GM12878 (cell line): ENCODE measurements around the gene SCN10A. TPM values are rescaled to one million over a fixed set of nuclear protein-coding genes. Genes with fewer than 3 reads are reported as not detected.

Experiments
- ATAC-seq: fragments of 200-7000 bp; cut with Tn5 transposase; 3 replicates; pipeline ENCODE4 v1.9.1; 2020; ENCODE audit warnings: mild to moderate bottlenecking, moderate library complexity
- BruUV-seq: library from RNA; stranded (reverse); fragments of 400-500 nt; replicated peaks from 2 replicates; lab custom pipeline; 2021; lab: Mats Ljungman, UMichigan
- CTCF ChIA-PET: fragments of 300-600 bp; sonication (Branson Sonifier 250); formaldehyde crosslinking; extraction: SDS; loops from one replicate; lab custom pipeline; 2021; ENCODE audit warnings: inconsistent platforms; lab: Yijun Ruan, JAX
- POLR2A ChIA-PET: fragments of 350-600 bp; formaldehyde crosslinking; extraction: SDS; loops from one replicate; lab custom pipeline; 2021; ENCODE audit warnings: inconsistent platforms; lab: Charles Lee
- RAD21 ChIA-PET: fragments of 300-600 bp; sonication (Branson Sonifier 250); formaldehyde crosslinking; loops from one replicate; lab custom pipeline; 2023; ENCODE audit warnings: antibody characterized with exemption; ENCODE audit not compliant: unreplicated experiment; lab: Charles Lee
- SMC1A ChIA-PET: fragments of 300-600 bp; sonication (Branson Sonifier 250); formaldehyde crosslinking; loops from one replicate; lab custom pipeline; 2023; ENCODE audit not compliant: unreplicated experiment, uncharacterized antibody; lab: Charles Lee
- DNase-seq: peaks from one replicate; pipeline ENCODE4 v3.0.0-alpha.2; 2011; ENCODE audit warnings: low read depth, low spot score
- FAIRE-seq: peaks from 3 replicates; lab custom pipeline; 2011; peaks lifted over from hg19 to GRCh38; lab: Jason Lieb, UNC
- H2AFZ ChIP-seq: 2 replicates; pipeline ENCODE4 v1.6.0; 2011; ENCODE audit warnings: low read depth, low read length, control low read depth; ENCODE audit not compliant: control insufficient read depth
- H3K27ac ChIP-seq: 2 replicates; pipeline ENCODE4 v1.5.1; 2011; ENCODE audit warnings: control low read depth; ENCODE audit not compliant: control insufficient read depth, insufficient read depth
- H3K27me3 ChIP-seq, 2 experiments: replicated peaks in 1 of 2; 2 replicates each; pipeline versions ENCODE4 v1.6.0 to v1.6.1; 2011; ENCODE audit warnings: low read length in 1 of 2; ENCODE audit not compliant: control insufficient read depth in 2 of 2, insufficient read depth in 2 of 2
- H3K36me3 ChIP-seq, 2 experiments: 2 replicates each; pipeline ENCODE4 v1.5.1; 2011; ENCODE audit warnings: low read length in 1 of 2; ENCODE audit not compliant: control insufficient read depth in 2 of 2, insufficient read depth in 2 of 2
- H3K4me1 ChIP-seq: 2 replicates; pipeline ENCODE4 v1.6.1; 2011; ENCODE audit warnings: mild to moderate bottlenecking, low read length, moderate library complexity, mixed read lengths; ENCODE audit not compliant: control insufficient read depth, insufficient read depth
- H3K4me2 ChIP-seq: 2 replicates; pipeline ENCODE4 v1.6.0; 2011; ENCODE audit warnings: control low read depth; ENCODE audit not compliant: control insufficient read depth, insufficient read depth
- H3K4me3 ChIP-seq: fragments of 200-600 bp; sonication (generic); 2 replicates; pipeline ENCODE4 v1.5.1; 2016
- H3K79me2 ChIP-seq: 2 replicates; pipeline ENCODE4 v1.6.0; 2011; ENCODE audit warnings: low read length; ENCODE audit not compliant: control insufficient read depth, insufficient read depth
- H3K9ac ChIP-seq: 2 replicates; pipeline ENCODE4 v1.8.0; 2011; ENCODE audit warnings: low read length, control low read depth, mixed read lengths; ENCODE audit not compliant: control insufficient read depth, insufficient read depth
- H3K9me3 ChIP-seq: replicated peaks from 3 replicates; pipeline ENCODE4 v1.5.1; 2011; ENCODE audit warnings: mild to moderate bottlenecking, low read length; ENCODE audit not compliant: control insufficient read depth, insufficient read depth
- H4K20me1 ChIP-seq: 2 replicates; pipeline ENCODE4 v1.6.0; 2011; ENCODE audit not compliant: control insufficient read depth, insufficient read depth
- BMI1 ChIP-seq: fragments of 450-650 bp; IDR thresholded peaks from 2 replicates; pipeline ENCODE4 v1.6.1; 2016; ENCODE audit warnings: mild to moderate bottlenecking, moderate library complexity, borderline replicate concordance
- DPF2 ChIP-seq: fragments of 450-650 bp; IDR thresholded peaks from 2 replicates; pipeline ENCODE4 v1.6.1; 2017; ENCODE audit warnings: mild to moderate bottlenecking
- HCFC1 ChIP-seq: fragments of 150-350 bp; IDR thresholded peaks from 2 replicates; pipeline ENCODE4 v1.6.1; 2014; ENCODE audit warnings: low read length
- KDM1A ChIP-seq: fragments of 200-600 bp; sonication (generic); IDR thresholded peaks from 2 replicates; pipeline ENCODE4 v1.6.1; 2016; ENCODE audit warnings: borderline replicate concordance
- MTA2 ChIP-seq: fragments of 450-650 bp; IDR thresholded peaks from 2 replicates; pipeline ENCODE4 v1.6.1; 2016; ENCODE audit warnings: low read depth, mild to moderate bottlenecking, moderate library complexity
- POU2F2 ChIP-seq: IDR thresholded peaks from 3 replicates; pipeline ENCODE4 v1.6.1; 2011; ENCODE audit warnings: low read depth, mild to moderate bottlenecking, low read length, borderline replicate concordance
- RAD21 ChIP-seq: IDR thresholded peaks from 2 replicates; pipeline ENCODE4 v1.6.1; 2011; ENCODE audit warnings: mild to moderate bottlenecking, low read depth, low read length, moderate library complexity; ENCODE audit not compliant: insufficient read depth
- ZNF622 ChIP-seq: fragments of 450-650 bp; IDR thresholded peaks from 2 replicates; pipeline ENCODE4 v1.6.1; 2017; ENCODE audit warnings: mild to moderate bottlenecking, inconsistent platforms
- WGBS: methylation state at CpG from one replicate; pipeline ENCODE4 v1.1.6; 2016; ENCODE audit warnings: low lambda C conversion rate; ENCODE audit not compliant: insufficient replicate concordance, insufficient coverage; ENCODE audit errors: missing lambda C conversion rate; 5-methylcytosine and 5-hydroxymethylcytosine counted together
- in situ Hi-C: fragments of 300-500 bp; cut with MboI; formaldehyde crosslinking; loops from 9 replicates; pipeline ENCODE4 v1.14.3; 2018; ENCODE audit warnings: mixed read lengths
- intact Hi-C: fragments of 100-400 bp; cut with micrococcal nuclease; formaldehyde crosslinking; loops from one replicate; pipeline ENCODE4 v1.14.2; 2022; ENCODE audit not compliant: unreplicated experiment
- polyA plus RNA-seq, 11 experiments: library from polyadenylated mRNA; depleted of rRNA in 4 of 11; unstranded in 6 of 11; stranded (reverse) in 5 of 11; fragments of >200 nt; fragmentation: Nextera tagmentation in 4 of 11; fragmentation: Illumina TruSeq in 1 of 11; extraction: Ambion mirVana in 4 of 11; extraction: Trizol in 1 of 11; gene quantifications; 1 replicate in 1 of 11; 2 replicates in 10 of 11; pipeline versions ENCODE4 v1.2.1 to v1.2.3, GENCODE V29; 2011 to 2016; ENCODE audit warnings: inconsistent platforms in 2 of 11, missing spikeins in 2 of 11, low read depth in 1 of 11
- total RNA-seq, 4 experiments: library from RNA; depleted of rRNA in 3 of 4; stranded (reverse); fragments of >200 nt in 3 of 4; fragmentation: Illumina TruSeq in 1 of 4; extraction: Trizol in 1 of 4; gene quantifications; 2 replicates each; pipeline versions ENCODE4 v1.2.1 to v1.2.3, GENCODE V29; 2013 to 2021

The SCN10A gene
- total and polyA plus RNA-seq, 10 of the 15 experiments (the other 5 are each of a cell fraction or from before 2014, with no cell fraction given): not detected

DNA sequence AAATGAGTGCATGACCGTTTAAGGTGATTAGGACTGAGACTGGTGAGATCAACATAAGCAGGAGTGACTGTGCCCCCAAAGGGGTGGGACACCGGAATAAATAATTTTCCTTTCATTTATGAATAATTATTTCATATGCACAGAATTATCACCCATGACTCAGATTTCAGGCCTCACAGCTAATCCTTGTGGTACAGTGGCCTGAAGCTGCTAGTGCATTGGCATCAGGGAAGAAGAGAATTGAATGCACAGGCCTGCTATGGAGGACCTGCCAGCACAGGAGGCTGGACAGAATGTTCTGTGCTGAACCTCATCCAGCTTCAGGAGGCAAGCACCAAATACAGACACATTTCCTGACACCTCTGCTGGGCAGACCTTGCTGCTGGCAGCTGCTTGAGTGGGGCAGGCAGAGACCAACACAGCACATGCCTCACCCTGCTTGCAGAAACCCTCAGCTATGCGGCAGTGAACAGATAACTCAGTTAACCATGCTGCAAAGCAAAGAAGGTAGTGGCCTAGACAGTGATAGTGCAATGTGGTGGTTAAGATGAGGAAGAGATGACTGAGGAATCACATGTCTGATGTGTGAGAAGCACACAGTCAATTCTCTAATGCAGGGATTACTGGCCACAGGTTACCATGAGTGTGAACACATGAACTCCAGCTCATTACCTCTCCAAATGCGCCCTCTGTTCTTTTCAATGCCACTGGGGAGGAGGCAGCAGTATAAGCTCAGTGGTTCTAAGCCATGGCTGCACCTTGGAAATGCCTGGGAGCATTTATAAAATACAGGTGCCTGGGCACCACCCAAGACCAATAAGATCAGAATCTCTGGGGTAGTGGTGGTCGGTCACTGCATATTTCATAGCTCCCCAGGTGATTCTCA, 98.4 kb downstream of the SCN10A start:
- H3K36me3 ChIP-seq: no peaks in the 10 kb centered on the region
- no peak overlapping the region for H3K4me2 ChIP-seq
- CTCF ChIA-PET: no interaction called here
- no peaks in the 10 kb centered on the region for H3K79me2 ChIP-seq
- no peak overlapping the region for H3K27ac ChIP-seq
- ATAC-seq: no peak
- POLR2A ChIA-PET: no interaction called here
- no peak for DNase-seq
- H3K9me3 ChIP-seq: no peaks in the 10 kb centered on the region
- WGBS: 22% methylated on average over 5 of the region's 5 CpGs
- no peaks in the 10 kb centered on the region for H4K20me1 ChIP-seq
- in situ Hi-C loops: no loop called here
- H3K9ac ChIP-seq: no peak overlapping the region
- no peak for FAIRE-seq
- H3K4me1 ChIP-seq: no peaks in the 10 kb centered on the region
- intact Hi-C loops: no loop called here
- RAD21 ChIA-PET: no interaction called here
- SMC1A ChIA-PET: interaction anchor here (1.6 kb wide), 1 partner anchor 15 kb away, joined by 3 read pairs; no protein-coding TSS in a partner anchor
- H3K27me3 ChIP-seq: no peaks in the 10 kb centered on the region; a peak in 1 of 4 replicates
- no TSS peak for BruUV-seq
- TF ChIP-seq KDM1A (no peak), MTA2 (no peak), POU2F2 (no peak), BMI1 (no peak)
- TF ChIP-seq, all 136 proteins: peak for 0
- H3K4me3 ChIP-seq: no peak overlapping the region
- no peak overlapping the region for H2AFZ ChIP-seq

- DNase-seq (no peak), ATAC-seq (no peak), FAIRE-seq (no peak)
- no peaks in the 10 kb centered on the region for H3K36me3 ChIP-seq
- WGBS: 22% methylated on average over 2 of the region's 2 CpGs
- POLR2A ChIA-PET: no interaction called here
- H3K9ac ChIP-seq: no peak overlapping the region
- H3K4me2 ChIP-seq: no peak overlapping the region
- no peaks in the 10 kb centered on the region for H3K4me1 ChIP-seq
- H3K79me2 ChIP-seq: no peaks in the 10 kb centered on the region
- no peak overlapping the region for H3K4me3 ChIP-seq
- TF ChIP-seq RAD21: no peak
- TF ChIP-seq HCFC1: no peak
- no peak for TF ChIP-seq DPF2
- TF ChIP-seq ZNF622: no peak
- CTCF ChIA-PET: no interaction called here
- H2AFZ ChIP-seq: no peak overlapping the region
- SMC1A ChIA-PET: no interaction called here
- no peak overlapping the region for H3K27ac ChIP-seq
- in situ Hi-C loops (no loop called here), intact Hi-C loops (no loop called here)
- no peaks in the 10 kb centered on the region for H4K20me1 ChIP-seq
- BruUV-seq: no TSS peak
- RAD21 ChIA-PET: no interaction called here
- H3K27me3 ChIP-seq: no peaks in the 10 kb centered on the region
- H3K9me3 ChIP-seq: no peaks in the 10 kb centered on the region
Measured at GRCh38 chr3:38713121-38713520, 102.9 kb downstream of the SCN10A start.
